C4-2B (cell line): ENCODE measurements around the gene OR13C5.

Experiments
- ZFX ChIP-seq: fragments of 450-650 bp; IDR thresholded peaks from 2 replicates; pipeline ENCODE4 v1.6.1; 2017
- TF ChIP-seq, protein P1 (sequence below): fragments of 450-650 bp; conservative IDR thresholded peaks from 2 replicates; pipeline ENCODE4 v1.5.1; 2017; ENCODE audit warnings: mild to moderate bottlenecking

DNA sequence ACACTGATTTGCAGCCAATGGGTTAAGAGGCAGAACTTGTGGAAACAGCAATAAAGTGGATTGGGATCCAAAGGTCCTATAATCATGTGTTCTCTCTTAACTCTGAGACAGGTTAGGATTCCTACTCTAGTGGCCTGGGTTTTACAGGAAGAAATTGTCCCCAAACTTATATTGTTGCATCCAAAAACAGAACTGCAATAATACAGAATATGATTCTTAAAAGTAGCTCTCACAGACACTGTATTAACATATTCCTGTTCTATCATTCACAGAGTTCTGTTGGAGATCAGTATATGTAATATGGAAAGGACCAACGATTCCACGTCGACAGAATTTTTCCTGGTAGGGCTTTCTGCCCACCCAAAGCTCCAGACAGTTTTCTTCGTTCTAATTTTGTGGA lies 30.3 kb downstream of the OR13C5 start, which contains the start of gene OR13C8:
- TF ChIP-seq, protein P1, sequence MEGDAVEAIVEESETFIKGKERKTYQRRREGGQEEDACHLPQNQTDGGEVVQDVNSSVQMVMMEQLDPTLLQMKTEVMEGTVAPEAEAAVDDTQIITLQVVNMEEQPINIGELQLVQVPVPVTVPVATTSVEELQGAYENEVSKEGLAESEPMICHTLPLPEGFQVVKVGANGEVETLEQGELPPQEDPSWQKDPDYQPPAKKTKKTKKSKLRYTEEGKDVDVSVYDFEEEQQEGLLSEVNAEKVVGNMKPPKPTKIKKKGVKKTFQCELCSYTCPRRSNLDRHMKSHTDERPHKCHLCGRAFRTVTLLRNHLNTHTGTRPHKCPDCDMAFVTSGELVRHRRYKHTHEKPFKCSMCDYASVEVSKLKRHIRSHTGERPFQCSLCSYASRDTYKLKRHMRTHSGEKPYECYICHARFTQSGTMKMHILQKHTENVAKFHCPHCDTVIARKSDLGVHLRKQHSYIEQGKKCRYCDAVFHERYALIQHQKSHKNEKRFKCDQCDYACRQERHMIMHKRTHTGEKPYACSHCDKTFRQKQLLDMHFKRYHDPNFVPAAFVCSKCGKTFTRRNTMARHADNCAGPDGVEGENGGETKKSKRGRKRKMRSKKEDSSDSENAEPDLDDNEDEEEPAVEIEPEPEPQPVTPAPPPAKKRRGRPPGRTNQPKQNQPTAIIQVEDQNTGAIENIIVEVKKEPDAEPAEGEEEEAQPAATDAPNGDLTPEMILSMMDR = no peak
- TF ChIP-seq ZFX = no peak
